Measurements from ENCODE around the gene ZZZ3.

DNA sequence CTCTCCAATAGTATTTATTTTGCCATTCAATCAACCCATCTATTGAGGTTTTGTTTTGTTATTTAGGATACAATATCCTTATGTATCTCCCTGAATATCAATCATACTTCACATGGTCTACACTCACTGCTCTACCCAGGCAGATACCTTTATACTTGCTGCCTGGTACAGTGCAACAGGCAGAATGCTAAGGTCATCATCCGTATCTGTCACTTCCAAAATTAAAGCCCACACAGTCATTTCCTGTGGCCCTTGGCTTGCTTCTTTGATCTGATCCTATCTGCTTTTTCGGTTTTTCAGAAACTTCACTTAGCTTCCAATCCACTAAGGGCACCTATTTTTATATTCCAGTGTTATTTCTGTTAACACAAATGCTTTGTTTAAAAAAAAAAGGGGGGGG is 22.3 kb upstream of the ZZZ3 start:
- TF ChIP-seq TEAD4 (IDR thresholded peaks at IDR 0.05; ENCODE audit: low read depth, low read length) (no peak), CTBP2 (IDR thresholded peaks at IDR 0.05; ENCODE audit: borderline replicate concordance, insufficient read depth, insufficient read length, low read length) (no peak), POLR2AphosphoS5 (IDR thresholded peaks at IDR 0.05; ENCODE audit: low read depth, low read length) (no peak), TAF1 (IDR thresholded peaks at IDR 0.05; ENCODE audit: low read depth, low read length) (no peak), POLR2A (IDR thresholded peaks at IDR 0.05; ENCODE audit: control extremely low read depth in 1 of 2, low read depth in 2 of 2, low read length in 2 of 2) (no peak), YY1 (IDR thresholded peaks at IDR 0.05; ENCODE audit: low read depth, low read length) (no peak), SIX5 (IDR thresholded peaks at IDR 0.05; ENCODE audit: low read depth, low read length) (no peak)
- TF ChIP-seq, protein P1, sequence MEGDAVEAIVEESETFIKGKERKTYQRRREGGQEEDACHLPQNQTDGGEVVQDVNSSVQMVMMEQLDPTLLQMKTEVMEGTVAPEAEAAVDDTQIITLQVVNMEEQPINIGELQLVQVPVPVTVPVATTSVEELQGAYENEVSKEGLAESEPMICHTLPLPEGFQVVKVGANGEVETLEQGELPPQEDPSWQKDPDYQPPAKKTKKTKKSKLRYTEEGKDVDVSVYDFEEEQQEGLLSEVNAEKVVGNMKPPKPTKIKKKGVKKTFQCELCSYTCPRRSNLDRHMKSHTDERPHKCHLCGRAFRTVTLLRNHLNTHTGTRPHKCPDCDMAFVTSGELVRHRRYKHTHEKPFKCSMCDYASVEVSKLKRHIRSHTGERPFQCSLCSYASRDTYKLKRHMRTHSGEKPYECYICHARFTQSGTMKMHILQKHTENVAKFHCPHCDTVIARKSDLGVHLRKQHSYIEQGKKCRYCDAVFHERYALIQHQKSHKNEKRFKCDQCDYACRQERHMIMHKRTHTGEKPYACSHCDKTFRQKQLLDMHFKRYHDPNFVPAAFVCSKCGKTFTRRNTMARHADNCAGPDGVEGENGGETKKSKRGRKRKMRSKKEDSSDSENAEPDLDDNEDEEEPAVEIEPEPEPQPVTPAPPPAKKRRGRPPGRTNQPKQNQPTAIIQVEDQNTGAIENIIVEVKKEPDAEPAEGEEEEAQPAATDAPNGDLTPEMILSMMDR (IDR thresholded peaks at IDR 0.05; ENCODE audit: control extremely low read depth in 1 of 3, insufficient read depth in 1 of 3, low read depth in 1 of 3, low read length in 3 of 3) = no peak

Data from H1 (cell line).